Measurements from ENCODE around the gene WDR72. TPM values are rescaled to one million over a fixed set of nuclear protein-coding genes. Genes with fewer than 3 reads are reported as not detected.

The WDR72 gene
- total and polyA plus RNA-seq, 4 donors = 0.10 to 0.97 (median 0.45) TPM

DNA sequence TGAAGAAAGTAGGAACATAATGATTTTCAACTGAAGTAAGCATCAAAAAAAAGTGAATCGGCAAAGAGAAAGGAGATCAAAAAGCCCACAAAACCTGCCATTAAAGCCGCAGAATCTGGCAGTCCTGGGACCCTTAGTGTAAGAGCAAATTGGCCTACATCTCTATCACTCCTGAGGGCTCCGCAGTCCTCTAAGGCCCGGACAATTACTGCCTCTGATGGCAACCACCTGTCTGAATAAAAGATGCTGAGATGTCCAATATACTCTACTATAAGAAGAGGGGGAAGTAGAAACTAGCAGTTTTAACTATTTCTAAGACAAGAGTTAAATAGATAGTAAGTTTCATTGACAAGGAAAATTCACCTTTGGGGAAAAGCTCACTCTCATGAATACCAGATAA lies 20.3 kb downstream of the WDR72 start:
- no peaks in the 10 kb centered on the region for H3K27me3 ChIP-seq (ENCODE audit: control insufficient read depth in 3 of 3, insufficient read depth in 3 of 3, low read length in 2 of 3)
- no peaks in the 10 kb centered on the region for H3K36me3 ChIP-seq (ENCODE audit: control insufficient read depth in 4 of 4, insufficient read depth in 4 of 4, low read length in 4 of 4)
- DNase-seq (no peak), ATAC-seq (ENCODE audit: insufficient read depth, low FRiP score) (no peak)
- H3K9ac ChIP-seq (ENCODE audit: insufficient read depth in 1 of 2, low read length in 2 of 2) = no peak overlapping the region
- TF ChIP-seq, protein P1, sequence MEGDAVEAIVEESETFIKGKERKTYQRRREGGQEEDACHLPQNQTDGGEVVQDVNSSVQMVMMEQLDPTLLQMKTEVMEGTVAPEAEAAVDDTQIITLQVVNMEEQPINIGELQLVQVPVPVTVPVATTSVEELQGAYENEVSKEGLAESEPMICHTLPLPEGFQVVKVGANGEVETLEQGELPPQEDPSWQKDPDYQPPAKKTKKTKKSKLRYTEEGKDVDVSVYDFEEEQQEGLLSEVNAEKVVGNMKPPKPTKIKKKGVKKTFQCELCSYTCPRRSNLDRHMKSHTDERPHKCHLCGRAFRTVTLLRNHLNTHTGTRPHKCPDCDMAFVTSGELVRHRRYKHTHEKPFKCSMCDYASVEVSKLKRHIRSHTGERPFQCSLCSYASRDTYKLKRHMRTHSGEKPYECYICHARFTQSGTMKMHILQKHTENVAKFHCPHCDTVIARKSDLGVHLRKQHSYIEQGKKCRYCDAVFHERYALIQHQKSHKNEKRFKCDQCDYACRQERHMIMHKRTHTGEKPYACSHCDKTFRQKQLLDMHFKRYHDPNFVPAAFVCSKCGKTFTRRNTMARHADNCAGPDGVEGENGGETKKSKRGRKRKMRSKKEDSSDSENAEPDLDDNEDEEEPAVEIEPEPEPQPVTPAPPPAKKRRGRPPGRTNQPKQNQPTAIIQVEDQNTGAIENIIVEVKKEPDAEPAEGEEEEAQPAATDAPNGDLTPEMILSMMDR (IDR thresholded peaks at IDR 0.05; ENCODE audit: control extremely low read depth, extremely low read depth) = no peak
- 80 to 88% methylated on average over 4 of the region's 4 CpGs for WGBS, 2 donors
- H3K27ac ChIP-seq (ENCODE audit: low read depth in 1 of 2, low read length in 1 of 2) = no peak overlapping the region
- H3K4me3 ChIP-seq = no peak overlapping the region
- peaks cover 0 to 4% (median 0%) of the 10 kb centered on the region in 5 donors for H3K4me1 ChIP-seq (ENCODE audit: control insufficient read depth in 5 of 5, insufficient read depth in 5 of 5, low read length in 5 of 5)
- H3K9me3 ChIP-seq (ENCODE audit: control insufficient read depth in 4 of 4, insufficient read depth in 3 of 4, low read length in 3 of 4) = peaks cover 0 to 4% (median 0%) of the 10 kb centered on the region in 4 donors

DNA sequence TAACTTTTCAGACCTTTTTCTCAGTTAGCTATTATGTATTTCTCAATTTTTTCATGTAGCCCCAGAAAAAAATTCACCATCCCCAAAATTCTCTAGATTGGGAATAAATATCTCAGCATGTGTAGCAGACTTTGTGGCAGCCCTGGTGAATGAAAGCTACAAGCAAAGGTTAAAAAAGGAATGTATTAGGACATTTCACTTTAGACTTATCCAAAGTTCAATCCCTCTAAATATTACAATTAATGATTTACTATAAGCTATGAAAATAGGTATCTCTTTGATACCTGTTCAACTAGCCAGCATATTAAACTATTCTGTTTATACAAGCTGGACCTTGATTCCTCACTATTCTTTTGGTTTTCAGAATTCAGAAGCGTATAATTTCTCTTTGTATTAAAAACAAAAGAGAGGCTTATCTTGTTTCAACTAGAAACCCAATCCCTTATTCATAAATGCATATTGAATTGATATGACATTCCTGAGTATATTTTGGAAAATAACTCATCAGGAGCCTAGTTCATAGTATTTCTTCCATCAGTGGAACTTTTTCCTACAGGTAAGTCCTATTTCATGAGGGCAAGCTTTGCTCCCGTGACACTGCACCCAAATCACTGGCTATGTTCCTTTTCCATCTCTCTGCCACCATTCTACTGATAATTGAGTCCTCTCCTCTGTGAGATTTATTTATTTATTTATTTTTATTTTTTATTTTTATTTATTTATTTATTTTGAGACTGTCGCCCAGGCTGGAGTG lies 38.0 kb downstream of the WDR72 start:
- 92 to 95% methylated on average over 3 of the region's 3 CpGs for WGBS, 2 donors
- TF ChIP-seq, protein P1 (IDR thresholded peaks at IDR 0.05; ENCODE audit: control extremely low read depth, extremely low read depth) = no peak
- ATAC-seq (ENCODE audit: insufficient read depth, low FRiP score) (no peak), DNase-seq (no peak)
- Histone ChIP-seq H3K27me3 (ENCODE audit: control insufficient read depth in 3 of 3, insufficient read depth in 3 of 3, low read length in 2 of 3) (no peaks in the 10 kb centered on the region), H3K4me1 (ENCODE audit: control insufficient read depth in 5 of 5, insufficient read depth in 5 of 5, low read length in 5 of 5) (no peaks in the 10 kb centered on the region), H3K9me3 (ENCODE audit: control insufficient read depth in 4 of 4, insufficient read depth in 3 of 4, low read length in 3 of 4) (no peaks in the 10 kb centered on the region), H3K27ac (ENCODE audit: low read depth in 1 of 2, low read length in 1 of 2) (no peak overlapping the region), H3K36me3 (ENCODE audit: control insufficient read depth in 4 of 4, insufficient read depth in 4 of 4, low read length in 4 of 4) (no peaks in the 10 kb centered on the region), H3K9ac (ENCODE audit: insufficient read depth in 1 of 2, low read length in 2 of 2) (no peak overlapping the region), H3K4me3 (no peak overlapping the region)

DNA sequence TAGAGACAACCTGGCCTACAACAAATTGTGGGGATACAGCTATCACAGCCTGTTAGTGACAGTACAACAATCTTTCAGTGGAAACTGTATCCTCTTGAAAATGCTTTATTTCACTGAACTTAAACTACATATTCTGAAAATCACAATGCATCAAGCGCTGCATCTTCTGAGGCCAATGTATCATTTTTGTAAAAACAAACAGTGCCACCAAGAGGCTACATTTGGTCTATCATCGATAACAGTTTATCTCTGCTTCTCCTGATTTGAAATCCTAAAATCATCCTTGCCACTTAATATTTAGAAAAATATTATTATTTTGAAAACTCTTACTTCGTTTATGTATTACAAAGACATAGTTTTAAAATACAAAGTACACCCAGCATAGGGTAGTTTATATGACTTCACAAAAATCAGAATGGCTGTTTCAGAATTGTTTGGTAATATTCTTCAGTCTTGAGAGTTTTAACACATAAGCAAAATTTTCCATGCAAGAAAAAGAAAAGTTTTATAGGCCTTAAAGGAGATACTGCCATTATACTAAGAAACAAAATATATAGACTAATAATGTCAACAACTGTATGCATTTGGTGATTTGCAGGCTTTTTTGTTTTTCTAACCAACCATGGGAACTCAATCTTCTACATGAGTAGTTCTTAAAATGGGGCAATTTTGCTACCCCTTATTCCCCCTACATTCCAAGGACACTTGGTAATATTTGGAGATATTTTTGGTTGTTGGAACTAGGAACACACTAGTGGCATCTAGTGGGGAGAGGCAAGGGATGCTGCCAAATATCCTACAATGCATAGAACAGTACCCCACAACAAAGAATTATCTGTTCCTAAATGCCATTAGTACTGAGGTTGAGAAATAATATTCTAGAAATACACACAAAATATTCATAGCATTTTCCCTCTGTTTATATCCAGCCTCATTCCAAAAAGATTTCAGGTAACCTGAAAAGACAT lies 42.3 kb downstream of the WDR72 start:
- Histone ChIP-seq H3K27ac (ENCODE audit: low read depth in 1 of 2, low read length in 1 of 2) (no peak overlapping the region), H3K4me1 (ENCODE audit: control insufficient read depth in 5 of 5, insufficient read depth in 5 of 5, low read length in 5 of 5) (no peaks in the 10 kb centered on the region), H3K9ac (ENCODE audit: insufficient read depth in 1 of 2, low read length in 2 of 2) (no peak overlapping the region), H3K27me3 (ENCODE audit: control insufficient read depth in 3 of 3, insufficient read depth in 3 of 3, low read length in 2 of 3) (no peaks in the 10 kb centered on the region), H3K36me3 (ENCODE audit: control insufficient read depth in 4 of 4, insufficient read depth in 4 of 4, low read length in 4 of 4) (no peaks in the 10 kb centered on the region), H3K4me3 (no peak overlapping the region), H3K9me3 (ENCODE audit: control insufficient read depth in 4 of 4, insufficient read depth in 3 of 4, low read length in 3 of 4) (no peaks in the 10 kb centered on the region)
- DNase-seq = peak in 2 of 3 donors; percentile 24 to 53
- peak; percentile 47 for ATAC-seq (ENCODE audit: insufficient read depth, low FRiP score)
- TF ChIP-seq, protein P1 (IDR thresholded peaks at IDR 0.05; ENCODE audit: control extremely low read depth, extremely low read depth) = no peak
- WGBS, 2 donors = 30 to 34% methylated on average over 3 of the region's 3 CpGs

Measured in lung (tissue), 12 donors.